ENCODE measurements around the gene MED13L. TPM values are rescaled to one million over a fixed set of nuclear protein-coding genes. Genes with fewer than 3 reads are reported as not detected.

The MED13L gene
- total and polyA plus RNA-seq, 11 donors = 12.2 to 84.1 (median 60.2) TPM

DNA sequence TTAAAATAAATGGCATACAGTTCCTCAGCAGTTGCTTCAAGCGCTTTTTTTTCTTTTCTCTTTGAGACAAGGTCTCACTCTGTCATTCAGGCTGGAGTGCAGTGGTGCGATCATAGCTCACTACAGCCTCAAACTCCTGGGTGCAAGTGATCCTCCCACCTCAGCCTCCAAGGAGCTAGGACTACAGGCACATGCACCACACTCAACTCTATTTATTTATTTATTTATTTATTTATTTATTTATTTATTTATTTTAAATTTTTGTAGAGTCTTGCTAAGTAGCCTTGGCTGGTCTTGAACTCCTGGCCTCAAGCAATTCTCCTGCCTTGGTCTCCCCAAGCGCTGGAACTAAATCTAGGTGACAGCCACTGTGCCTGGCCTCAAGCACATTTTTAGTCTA lies 132.0 kb downstream of the MED13L start:
- peaks cover 4 to 81% (median 62%) of the 10 kb centered on the region in 12 donors for H3K4me1 ChIP-seq

DNA sequence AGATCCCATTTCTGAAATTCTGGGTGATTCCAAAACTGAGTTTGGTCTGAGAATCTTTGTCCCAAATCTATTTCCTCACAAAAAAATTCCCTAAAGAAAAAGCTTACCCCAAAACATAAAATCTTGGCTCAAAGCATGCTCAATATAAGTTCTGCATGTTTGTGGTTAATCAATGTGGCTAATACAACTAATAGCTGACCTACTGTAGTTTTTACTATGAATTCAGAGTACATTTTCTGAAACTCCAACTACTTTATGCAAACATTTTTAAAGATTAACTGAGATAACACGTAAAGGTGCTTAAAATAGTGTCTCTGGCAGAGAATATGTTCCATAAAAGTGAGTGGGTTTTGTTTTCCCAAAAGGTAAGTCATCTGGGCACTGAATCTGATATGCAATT lies 133.1 kb downstream of the MED13L start:
- WGBS, 4 donors = 37 to 47% (median 44%) methylated on average over 1 of the region's 1 CpG
- no peak for TF ChIP-seq POLR2A (IDR thresholded peaks at IDR 0.05)
- TF ChIP-seq, protein P1, sequence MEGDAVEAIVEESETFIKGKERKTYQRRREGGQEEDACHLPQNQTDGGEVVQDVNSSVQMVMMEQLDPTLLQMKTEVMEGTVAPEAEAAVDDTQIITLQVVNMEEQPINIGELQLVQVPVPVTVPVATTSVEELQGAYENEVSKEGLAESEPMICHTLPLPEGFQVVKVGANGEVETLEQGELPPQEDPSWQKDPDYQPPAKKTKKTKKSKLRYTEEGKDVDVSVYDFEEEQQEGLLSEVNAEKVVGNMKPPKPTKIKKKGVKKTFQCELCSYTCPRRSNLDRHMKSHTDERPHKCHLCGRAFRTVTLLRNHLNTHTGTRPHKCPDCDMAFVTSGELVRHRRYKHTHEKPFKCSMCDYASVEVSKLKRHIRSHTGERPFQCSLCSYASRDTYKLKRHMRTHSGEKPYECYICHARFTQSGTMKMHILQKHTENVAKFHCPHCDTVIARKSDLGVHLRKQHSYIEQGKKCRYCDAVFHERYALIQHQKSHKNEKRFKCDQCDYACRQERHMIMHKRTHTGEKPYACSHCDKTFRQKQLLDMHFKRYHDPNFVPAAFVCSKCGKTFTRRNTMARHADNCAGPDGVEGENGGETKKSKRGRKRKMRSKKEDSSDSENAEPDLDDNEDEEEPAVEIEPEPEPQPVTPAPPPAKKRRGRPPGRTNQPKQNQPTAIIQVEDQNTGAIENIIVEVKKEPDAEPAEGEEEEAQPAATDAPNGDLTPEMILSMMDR (IDR thresholded peaks at IDR 0.05) = no peak
- Histone ChIP-seq H3K9me3 (no peaks in the 10 kb centered on the region), H3K27me3 (no peaks in the 10 kb centered on the region), H3K4me1 (peaks cover 4 to 81% (median 62%) of the 10 kb centered on the region in 12 donors), H3K36me3 (no peaks in the 10 kb centered on the region), H3K4me3 (no peak overlapping the region), H3K27ac (peak overlapping the region in 3 of 12 donors; percentile 31 to 60 (median 42))
- ATAC-seq = no peak
- intact Hi-C loops (cut with DNase I) = loop anchor here in 7 of 10 donors (5.0 to 10.0 kb wide), 8 partner anchors 88 to 563 kb away; no protein-coding TSS in a partner anchor
- no peak for DNase-seq

More for the DNA sequence above, 132.0 kb downstream of the MED13L start:
- TF ChIP-seq POLR2A (IDR thresholded peaks at IDR 0.05) = no peak
- TF ChIP-seq, protein P1 (IDR thresholded peaks at IDR 0.05) = no peak
- no peak overlapping the region for H3K4me3 ChIP-seq
- ATAC-seq (no peak), DNase-seq (no peak)
- intact Hi-C loops (cut with DNase I) = loop anchor here in 4 of 10 donors (10.0 kb wide), 4 partner anchors 89 to 549 kb away; no protein-coding TSS in a partner anchor
- no peaks in the 10 kb centered on the region for H3K27me3 ChIP-seq
- H3K27ac ChIP-seq = no peak overlapping the region
- no peaks in the 10 kb centered on the region for H3K36me3 ChIP-seq
- 94 to 99% (median 98%) methylated on average over 3 of the region's 3 CpGs for WGBS, 4 donors
- no peaks in the 10 kb centered on the region for H3K9me3 ChIP-seq

DNA sequence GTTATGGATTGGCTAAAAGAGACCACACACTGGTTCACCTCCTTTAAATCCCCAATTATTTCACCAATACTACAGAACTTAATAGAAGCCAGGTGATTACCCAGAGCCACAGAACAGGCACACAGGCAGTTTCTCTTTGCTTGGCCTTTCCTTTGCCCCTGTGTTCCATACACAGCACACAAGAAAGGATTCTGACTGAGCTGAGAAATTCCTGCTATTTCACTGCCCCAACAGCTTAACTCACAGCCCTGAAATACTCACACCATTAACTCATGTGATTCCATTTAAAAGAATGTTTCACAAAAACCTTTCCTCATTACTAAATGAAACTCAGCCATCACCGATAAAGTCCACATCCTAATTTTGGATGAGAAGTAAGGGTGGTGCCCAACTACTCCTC lies 133.6 kb downstream of the MED13L start:
- Histone ChIP-seq H3K27ac (peak overlapping the region in 7 of 12 donors; percentile 1 to 60 (median 31)), H3K9me3 (no peaks in the 10 kb centered on the region), H3K4me3 (no peak overlapping the region), H3K4me1 (peaks cover 4 to 81% (median 58%) of the 10 kb centered on the region in 12 donors), H3K36me3 (no peaks in the 10 kb centered on the region), H3K27me3 (no peaks in the 10 kb centered on the region)
- TF ChIP-seq, protein P1 (IDR thresholded peaks at IDR 0.05) = no peak
- peak in 3 of 4 donors; percentile 42 to 63 (median 59) for ATAC-seq
- no peak for DNase-seq
- intact Hi-C loops (cut with DNase I) = loop anchor here in 7 of 10 donors (5.0 to 10.0 kb wide), 8 partner anchors 88 to 563 kb away; no protein-coding TSS in a partner anchor
- 19 to 28% (median 22%) methylated on average over 1 of the region's 1 CpG for WGBS, 4 donors

DNA sequence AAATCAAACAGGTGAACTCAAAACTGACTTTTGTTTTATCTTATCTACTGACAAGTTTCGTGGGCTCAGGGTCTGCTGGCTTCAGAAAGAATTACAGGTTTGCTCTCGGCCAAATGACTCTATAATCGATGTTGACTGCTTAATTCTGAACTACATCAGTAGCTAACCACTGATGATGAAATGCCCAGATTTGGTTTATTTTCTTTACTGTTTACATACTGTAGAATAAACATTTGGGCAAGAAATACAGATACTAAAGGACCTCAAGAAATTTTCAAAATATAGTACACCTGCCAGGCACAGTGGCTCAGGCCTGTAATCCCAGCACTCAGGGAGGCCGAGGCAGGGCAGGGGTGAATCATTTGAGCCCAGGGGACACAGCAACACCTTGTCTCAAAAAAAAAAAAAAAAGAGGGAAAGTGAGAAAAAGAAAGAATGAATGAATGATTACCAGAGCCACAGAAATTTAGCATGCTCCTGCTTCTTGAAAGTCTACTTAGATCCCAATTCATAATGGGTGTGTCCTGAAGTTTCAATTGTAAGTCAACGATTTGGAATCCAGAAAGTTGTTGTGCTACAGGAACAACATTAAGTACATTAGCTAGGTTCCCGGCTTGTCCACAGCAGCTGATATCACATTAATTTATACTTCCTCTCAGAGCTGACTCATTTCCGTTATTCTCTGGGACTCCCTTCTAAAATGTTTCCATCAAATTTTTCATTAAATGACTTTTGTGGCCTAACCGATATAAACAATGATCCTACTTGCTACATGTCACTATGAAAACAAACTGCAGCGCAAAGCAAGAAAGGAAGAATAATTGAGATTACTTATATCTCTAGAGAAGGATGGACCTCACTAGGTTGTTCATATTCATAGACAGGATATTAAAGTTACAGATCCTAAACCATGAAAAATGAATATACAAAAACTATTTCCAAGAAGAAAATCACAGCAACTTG lies 134.3 kb downstream of the MED13L start:
- WGBS, 4 donors = 50 to 54% (median 53%) methylated on average over 9 of the region's 9 CpGs
- intact Hi-C loops (cut with DNase I) = loop anchor here in 7 of 10 donors (5.0 to 10.0 kb wide), 8 partner anchors 89 to 564 kb away; no protein-coding TSS in a partner anchor
- no peak for TF ChIP-seq POLR2A (IDR thresholded peaks at IDR 0.05)
- TF ChIP-seq, protein P1 (IDR thresholded peaks at IDR 0.05) = no peak
- ATAC-seq (peak in 2 of 4 donors; percentile 27 to 29), DNase-seq (no peak)
- Histone ChIP-seq H3K27me3 (no peaks in the 10 kb centered on the region), H3K27ac (peak overlapping the region in 7 of 12 donors; percentile 1 to 60 (median 31)), H3K36me3 (no peaks in the 10 kb centered on the region), H3K4me3 (no peak overlapping the region), H3K9me3 (no peaks in the 10 kb centered on the region), H3K4me1 (peaks cover 4 to 79% (median 52%) of the 10 kb centered on the region in 12 donors)

Measured in heart left ventricle (tissue), 16 donors.